H9 (cell line): ENCODE results near the gene OR13C4. TPM values are rescaled to one million over a fixed set of nuclear protein-coding genes. Genes with fewer than 3 reads are reported as not detected.

Experiments used
- DNase-seq: peaks from one replicate; pipeline ENCODE4 v3.0.0-alpha.2; 2017
- H2AFZ ChIP-seq: one replicate; pipeline ENCODE4 v1.6.1; 2013; ENCODE audit warnings: mild to moderate bottlenecking, low read length, control low read depth, moderate library complexity
- H2AK5ac ChIP-seq: 2 replicates; pipeline ENCODE4 v1.6.1; 2013; ENCODE audit warnings: low read length, control low read depth, mixed read lengths; ENCODE audit not compliant: insufficient read length
- H2BK120ac ChIP-seq: one replicate; pipeline ENCODE4 v1.6.1; 2013; ENCODE audit warnings: low read depth, mild to moderate bottlenecking, low read length, control low read depth, inconsistent platforms; ENCODE audit not compliant: poor library complexity, severe bottlenecking
- H2BK12ac ChIP-seq: 2 replicates; pipeline ENCODE4 v1.6.1; 2013; ENCODE audit warnings: low read length, control low read depth, mixed read lengths, low read depth; ENCODE audit not compliant: insufficient read length
- H2BK15ac ChIP-seq: 2 replicates; pipeline ENCODE4 v1.6.1; 2013; ENCODE audit warnings: low read depth, low read length, control low read depth
- H2BK20ac ChIP-seq: one replicate; pipeline ENCODE4 v1.6.1; 2013; ENCODE audit warnings: low read depth, mild to moderate bottlenecking, low read length, control low read depth, inconsistent platforms; ENCODE audit not compliant: poor library complexity, severe bottlenecking
- H2BK5ac ChIP-seq: 2 replicates; pipeline ENCODE4 v1.6.1; 2013; ENCODE audit warnings: low read length, control low read depth, mixed read lengths; ENCODE audit not compliant: insufficient read length
- H3K14ac ChIP-seq: 2 replicates; pipeline ENCODE4 v1.6.1; 2013; ENCODE audit warnings: low read length, control low read depth; ENCODE audit not compliant: insufficient read depth
- H3K18ac ChIP-seq: 2 replicates; pipeline ENCODE4 v1.6.1; 2013; ENCODE audit warnings: low read depth, mild to moderate bottlenecking, mixed read lengths, low read length, control low read depth; ENCODE audit not compliant: insufficient read length
- H3K23ac ChIP-seq: 2 replicates; pipeline ENCODE4 v1.6.1; 2013; ENCODE audit warnings: low read length, control low read depth, mixed read lengths, low read depth; ENCODE audit not compliant: insufficient read length
- H3K23me2 ChIP-seq: 2 replicates; pipeline ENCODE4 v1.6.1; 2013; ENCODE audit warnings: low read depth, mild to moderate bottlenecking, mixed read lengths, low read length, control low read depth; ENCODE audit not compliant: insufficient read length, poor library complexity, severe bottlenecking
- H3K27ac ChIP-seq: 2 replicates; pipeline ENCODE4 v1.5.1; 2013; ENCODE audit warnings: low read length, control low read depth, mixed read lengths, low read depth; ENCODE audit not compliant: insufficient read length
- H3K27me3 ChIP-seq: 2 replicates; pipeline ENCODE4 v1.6.1; 2013; ENCODE audit warnings: low read length, control low read depth, inconsistent platforms; ENCODE audit not compliant: insufficient read depth
- H3K4ac ChIP-seq: 2 replicates; pipeline ENCODE4 v1.6.1; 2013; ENCODE audit warnings: low read depth, mild to moderate bottlenecking, control low read depth, inconsistent platforms, low read length, moderate library complexity
- H3K4me1 ChIP-seq: 2 replicates; pipeline ENCODE4 v1.6.1; 2013; ENCODE audit warnings: low read length, control low read depth, inconsistent platforms; ENCODE audit not compliant: insufficient read depth
- H3K4me2 ChIP-seq: 2 replicates; pipeline ENCODE4 v1.6.1; 2013; ENCODE audit warnings: low read length, control low read depth, mixed read lengths; ENCODE audit not compliant: insufficient read length, insufficient read depth
- H3K56ac ChIP-seq: 2 replicates; pipeline ENCODE4 v1.6.1; 2013; ENCODE audit warnings: low read depth, mild to moderate bottlenecking, mixed read lengths, low read length, control low read depth; ENCODE audit not compliant: insufficient read length
- H3K79me1 ChIP-seq: 2 replicates; pipeline ENCODE4 v1.6.1; 2013; ENCODE audit warnings: low read depth, mild to moderate bottlenecking, moderate library complexity, low read length, control low read depth, inconsistent platforms; ENCODE audit not compliant: insufficient read depth, poor library complexity, severe bottlenecking
- H3K79me2 ChIP-seq: 2 replicates; pipeline ENCODE4 v1.6.1; 2013; ENCODE audit warnings: low read length, control low read depth, inconsistent platforms; ENCODE audit not compliant: insufficient read depth
- H3K9ac ChIP-seq: 2 replicates; pipeline ENCODE4 v1.6.1; 2013; ENCODE audit warnings: low read length, control low read depth, mixed read lengths; ENCODE audit not compliant: insufficient read length; ENCODE audit errors: extremely low read depth
- H3K9me3 ChIP-seq: one replicate; pipeline ENCODE4 v1.6.1; 2013; ENCODE audit warnings: low read depth, low read length, inconsistent platforms; ENCODE audit not compliant: control insufficient read depth
- H3T11ph ChIP-seq: one replicate; pipeline ENCODE4 v1.6.1; 2013; ENCODE audit warnings: mild to moderate bottlenecking, low read length, control low read depth, inconsistent platforms
- H4K20me1 ChIP-seq: one replicate; pipeline ENCODE4 v1.6.1; 2013; ENCODE audit not compliant: control insufficient read depth, insufficient read length, insufficient read depth
- H4K5ac ChIP-seq: 2 replicates; pipeline ENCODE4 v1.6.1; 2013; ENCODE audit warnings: low read depth, mild to moderate bottlenecking, mixed read lengths, low read length, control low read depth; ENCODE audit not compliant: insufficient read length
- H4K8ac ChIP-seq: replicated peaks from 2 replicates; pipeline ENCODE4 v1.6.1; 2013; ENCODE audit warnings: low read length, control low read depth, mixed read lengths, low read depth; ENCODE audit not compliant: insufficient read length
- H4K91ac ChIP-seq: 2 replicates; pipeline ENCODE4 v1.6.1; 2013; ENCODE audit warnings: low read depth, mild to moderate bottlenecking, moderate library complexity, mixed read lengths, low read length, control low read depth; ENCODE audit not compliant: insufficient read length
- H3K27ac Mint-ChIP-seq, 3 experiments: 2 replicates in 2 of 3; 3 replicates in 1 of 3; pipeline ENCODE4 v1.8.0; 2020 to 2021; ENCODE audit warnings: mixed read lengths in 3 of 3, mild to moderate bottlenecking in 1 of 3, moderate library complexity in 1 of 3
- H3K27me3 Mint-ChIP-seq: 2 replicates; pipeline ENCODE4 v1.8.0; 2021; ENCODE audit warnings: low read depth, mild to moderate bottlenecking, moderate library complexity, mixed read lengths
- H3K36me3 Mint-ChIP-seq, 3 experiments: 2 replicates in 2 of 3; 3 replicates in 1 of 3; pipeline ENCODE4 v1.8.0; 2020 to 2021; ENCODE audit warnings: low read depth in 3 of 3, mixed read lengths in 3 of 3; ENCODE audit not compliant: insufficient read depth in 1 of 3
- H3K4me1 Mint-ChIP-seq, 2 experiments: 2 replicates each; pipeline ENCODE4 v1.8.0; 2020; ENCODE audit warnings: mixed read lengths in 2 of 2
- H3K4me3 Mint-ChIP-seq, 2 experiments: 2 replicates in 1 of 2; 3 replicates in 1 of 2; pipeline ENCODE4 v1.8.0; 2020 to 2021; ENCODE audit warnings: mild to moderate bottlenecking in 2 of 2, mixed read lengths in 2 of 2, moderate library complexity in 1 of 2
- H3K9me3 Mint-ChIP-seq, 2 experiments: 2 replicates in 1 of 2; 3 replicates in 1 of 2; pipeline ENCODE4 v1.8.0; 2020; ENCODE audit warnings: mild to moderate bottlenecking in 2 of 2, mixed read lengths in 2 of 2, moderate library complexity in 1 of 2
- CTCF ChIP-seq: fragments of 200-600 bp; sonication (generic); conservative IDR thresholded peaks from 3 replicates; pipeline ENCODE4 v1.8.0; 2021; ENCODE audit warnings: antibody characterized with exemption, mild to moderate bottlenecking
- WGBS: extraction: QIAGEN DNeasy Blood & Tissue Kit; methylation state at CpG from one replicate; pipeline ENCODE4 v1.1.7; 2013; ENCODE audit warnings: missing lambda C conversion rate, low lambda C conversion rate, mixed read lengths; ENCODE audit not compliant: insufficient read length; ENCODE audit errors: extremely low coverage; 5-methylcytosine and 5-hydroxymethylcytosine counted together
- total RNA-seq: library from RNA; stranded (reverse); gene quantifications from 2 replicates; pipeline ENCODE4 v1.2.1, GENCODE V29; 2021

OR13C4 gene
- total RNA-seq, 1 experiment from 2014 or later, result not detected

- Mint-ChIP-seq H3K36me3 (peaks cover 0 to 1% (median 0%) of the 10 kb centered on the region in 3 experiments; a peak in 2 of 7 replicates), H3K27me3 (no peaks in the 10 kb centered on the region), H3K9me3 (peaks cover under 1% of the 10 kb centered on the region in 2 experiments; a peak in 3 of 5 replicates), H3K4me1 (no peaks in the 10 kb centered on the region), H3K27ac (no peak overlapping the region; a peak in 1 of 7 replicates), H3K4me3 (no peak overlapping the region)
- no peak overlapping the region for H3K14ac ChIP-seq
- no peak overlapping the region for H2BK20ac ChIP-seq
- H3K4me2 ChIP-seq, result no peak overlapping the region
- H2AFZ ChIP-seq, result no peak overlapping the region
- no peaks in the 10 kb centered on the region for H3K79me2 ChIP-seq
- no peak overlapping the region for H4K91ac ChIP-seq
- no CpG with 5 or more reads among the region's 1 CpG for WGBS
- no peak overlapping the region for H3K56ac ChIP-seq
- no peaks in the 10 kb centered on the region for H4K20me1 ChIP-seq
- TF ChIP-seq CTCF, result no peak
- no peaks in the 10 kb centered on the region for H3K9me3 ChIP-seq
- no peak overlapping the region for H2AK5ac ChIP-seq
- DNase-seq, result no peak
- H3K4me1 ChIP-seq, result no peaks in the 10 kb centered on the region
- H3K9ac ChIP-seq, result no peak overlapping the region
- H3K79me1 ChIP-seq, result no peaks in the 10 kb centered on the region
- H2BK5ac ChIP-seq, result no peak overlapping the region
- H4K8ac ChIP-seq, result no peak overlapping the region
- H2BK15ac ChIP-seq, result no peak overlapping the region
- H3T11ph ChIP-seq, result no peak overlapping the region
- H2BK120ac ChIP-seq, result no peak overlapping the region
- H3K18ac ChIP-seq, result no peak overlapping the region
- H3K23me2 ChIP-seq, result no peaks in the 10 kb centered on the region
- no peak overlapping the region for H2BK12ac ChIP-seq
- no peak overlapping the region for H3K27ac ChIP-seq
- H3K23ac ChIP-seq, result no peak overlapping the region
- no peak overlapping the region for H4K5ac ChIP-seq
- H3K27me3 ChIP-seq, result no peaks in the 10 kb centered on the region
- no peak overlapping the region for H3K4ac ChIP-seq
Measured at GRCh38 chr9:104564358-104564757, 37.3 kb upstream of the OR13C4 start.
